SK-N-SH (cell line): ENCODE results near the gene SMIM29. TPM values are rescaled to one million over a fixed set of nuclear protein-coding genes. Genes with fewer than 3 reads are reported as not detected.
"Not testable (repeated sequence)": the region's sequence is repeated elsewhere in the genome, so short reads cannot be mapped to it uniquely, and the experiment has no call there.

Experiments
- CTCF ChIA-PET: fragments of 300-600, 350-600 bp; formaldehyde crosslinking; extraction: SDS; loops from one replicate; lab custom pipeline; 2021; lab: Yijun Ruan, JAX
- POLR2A ChIA-PET: fragments of 350-600 bp; sonication (Branson Sonifier 250); formaldehyde crosslinking; extraction: SDS; loops from one replicate; lab custom pipeline; 2020; ENCODE audit warnings: antibody characterized with exemption, inconsistent platforms; lab: Yijun Ruan, JAX
- DNase-seq: peaks from one replicate; pipeline ENCODE4 v3.0.0; 2012
- H2AFZ ChIP-seq: fragments of 200-600 bp; sonication (generic); 2 replicates; pipeline ENCODE4 v1.8.1; 2016; ENCODE audit warnings: antibody characterized with exemption, mild to moderate bottlenecking, low read depth
- H3F3A ChIP-seq: fragments of 200-600 bp; sonication (generic); replicated peaks from 2 replicates; pipeline ENCODE3; 2016; ENCODE audit warnings: antibody characterized with exemption, mild to moderate bottlenecking; ENCODE audit not compliant: insufficient read depth
- H3K27ac ChIP-seq, 2 experiments: fragments of 200-500 bp in 1 of 2; fragments of 200-600 bp in 1 of 2; sonication (Bioruptor generic) in 1 of 2; sonication (generic), shearing (Covaris generic) in 1 of 2; 2 replicates each; pipeline versions ENCODE4 v1.5.1 to v1.6.1; 2014 to 2016; ENCODE audit warnings: low read depth in 2 of 2, inconsistent platforms in 1 of 2, low read length in 1 of 2, mild to moderate bottlenecking in 1 of 2, mixed read lengths in 1 of 2
- H3K27me3 ChIP-seq: fragments of 200-600 bp; sonication (generic), shearing (Covaris generic); 2 replicates; pipeline ENCODE4 v1.6.1; 2016; ENCODE audit warnings: mixed run types; ENCODE audit not compliant: insufficient read depth
- H3K36me3 ChIP-seq, 2 experiments: fragments of 200-500 bp in 1 of 2; fragments of 200-600 bp in 1 of 2; sonication (Bioruptor generic) in 1 of 2; sonication (generic) in 1 of 2; replicated peaks in 1 of 2; 2 replicates each; pipeline versions ENCODE3 to v1.5.1; 2014 to 2016; ENCODE audit warnings: low read length in 1 of 2, mild to moderate bottlenecking in 1 of 2; ENCODE audit not compliant: insufficient read depth in 2 of 2, control insufficient read depth in 1 of 2
- H3K4me1 ChIP-seq, 2 experiments: fragments of 200-500 bp in 1 of 2; fragments of 200-600 bp in 1 of 2; sonication (Bioruptor generic) in 1 of 2; sonication (generic), shearing (Covaris generic) in 1 of 2; 2 replicates each; pipeline versions ENCODE4 v1.5.1 to v1.6.1; 2014 to 2016; ENCODE audit warnings: low read depth in 1 of 2, low read length in 1 of 2, mixed run types in 1 of 2; ENCODE audit not compliant: insufficient read depth in 2 of 2, control insufficient read depth in 1 of 2
- H3K4me2 ChIP-seq: fragments of 200-600 bp; sonication (generic), shearing (Covaris generic); 2 replicates; pipeline ENCODE4 v1.6.1; 2017; ENCODE audit warnings: mixed run types
- H3K4me3 ChIP-seq, 2 experiments: fragments of 200-500 bp in 1 of 2; fragments of 200-600 bp in 1 of 2; sonication (Bioruptor generic) in 1 of 2; sonication (generic), shearing (Covaris generic) in 1 of 2; 2 replicates each; pipeline versions ENCODE4 v1.5.1 to v1.8.1; 2014 to 2016; ENCODE audit warnings: low read depth in 2 of 2, inconsistent platforms in 1 of 2, low read length in 1 of 2, mild to moderate bottlenecking in 1 of 2, mixed read lengths in 1 of 2, moderate library complexity in 1 of 2
- H3K79me2 ChIP-seq: fragments of 200-600 bp; sonication (generic); 2 replicates; pipeline ENCODE4 v1.8.1; 2017; ENCODE audit warnings: mild to moderate bottlenecking; ENCODE audit not compliant: insufficient read depth
- H3K9ac ChIP-seq: fragments of 200-600 bp; sonication (generic); 2 replicates; pipeline ENCODE4 v1.6.1; 2017; ENCODE audit warnings: mixed run types
- H3K9me2 ChIP-seq: fragments of 200-600 bp; sonication (generic); 2 replicates; pipeline ENCODE4 v1.6.1; 2017; ENCODE audit warnings: mixed run types
- H3K9me3 ChIP-seq: fragments of 200-600 bp; sonication (generic); 2 replicates; pipeline ENCODE4 v1.6.1; 2017; ENCODE audit warnings: mixed run types, mild to moderate bottlenecking, moderate library complexity
- H4K20me1 ChIP-seq: fragments of 200-600 bp; sonication (generic); 2 replicates; pipeline ENCODE4 v1.6.1; 2017; ENCODE audit warnings: mild to moderate bottlenecking, mixed run types; ENCODE audit not compliant: insufficient read depth
- CHD2 ChIP-seq: fragments of 150-350 bp; IDR thresholded peaks from 2 replicates; pipeline ENCODE4 v1.6.1; 2018; ENCODE audit warnings: low read length; ENCODE audit not compliant: partially characterized antibody
- ELF1 ChIP-seq: IDR thresholded peaks from 2 replicates; pipeline ENCODE4 v1.4.0; 2012
- EZH2phosphoT487 ChIP-seq: fragments of 200-600 bp; sonication (generic); IDR thresholded peaks from 2 replicates; pipeline ENCODE4 v1.6.1; 2017; ENCODE audit warnings: low read depth, mixed run types, mild to moderate bottlenecking, antibody characterized with exemption, moderate library complexity, borderline replicate concordance
- FOSL2 ChIP-seq: IDR thresholded peaks from 2 replicates; pipeline ENCODE4 v1.4.0; 2012; ENCODE audit warnings: low read depth, mild to moderate bottlenecking, moderate library complexity, borderline replicate concordance
- FOXJ3 ChIP-seq: sonication (generic); formaldehyde crosslinking; IDR thresholded peaks from 2 replicates; pipeline ENCODE4 v1.5.1; 2020; ENCODE audit warnings: mild to moderate bottlenecking, missing genetic modification reagents
- FOXM1 ChIP-seq: IDR thresholded peaks from 2 replicates; pipeline ENCODE4 v1.4.0; 2012; ENCODE audit warnings: low read depth, mild to moderate bottlenecking
- JUND ChIP-seq: IDR thresholded peaks from 2 replicates; pipeline ENCODE4 v1.4.0; 2012
- MAX ChIP-seq: IDR thresholded peaks from 2 replicates; pipeline ENCODE4 v1.4.0; 2012; ENCODE audit warnings: low read depth
- POLR2AphosphoS5 ChIP-seq: IDR thresholded peaks from 2 replicates; pipeline ENCODE4 v1.6.1; 2012; ENCODE audit warnings: low read depth, low read length
- RAD21 ChIP-seq: IDR thresholded peaks from 2 replicates; pipeline ENCODE4 v1.6.1; 2012; ENCODE audit warnings: mild to moderate bottlenecking, low read length
- REST ChIP-seq: IDR thresholded peaks from 2 replicates; pipeline ENCODE4 v1.6.1; 2012; ENCODE audit warnings: mild to moderate bottlenecking, low read depth, low read length, moderate library complexity
- TCF12 ChIP-seq: IDR thresholded peaks from 2 replicates; pipeline ENCODE4 v1.4.0; 2012
- USF2 ChIP-seq: fragments of 150-350 bp; IDR thresholded peaks from 2 replicates; pipeline ENCODE4 v1.6.1; 2017; ENCODE audit warnings: antibody characterized with exemption, low read length, low read depth, borderline replicate concordance
- YY1 ChIP-seq: IDR thresholded peaks from 2 replicates; pipeline ENCODE4 v1.4.0; 2012; ENCODE audit warnings: low read depth, mild to moderate bottlenecking
- ZBTB33 ChIP-seq: IDR thresholded peaks from 2 replicates; pipeline ENCODE4 v1.4.0; 2012; ENCODE audit warnings: low read depth, borderline replicate concordance
- WGBS: methylation state at CpG from one replicate; pipeline ENCODE4 v1.1.6; 2017; ENCODE audit warnings: low lambda C conversion rate; 5-methylcytosine and 5-hydroxymethylcytosine counted together
- polyA plus RNA-seq, 3 experiments: library from polyadenylated mRNA; depleted of rRNA; stranded (reverse); fragments of >200 nt; gene quantifications; 2 replicates each; pipeline ENCODE4 v1.2.3, GENCODE V29; 2012

Gene SMIM29
- polyA plus RNA-seq, 1 of the 3 experiments (the other 2 are of a cell fraction), result 50.2 TPM

- TF ChIP-seq ZBTB33, result no peak
- no peak for TF ChIP-seq FOXJ3 (CRISPR knock-in tag)
- TF ChIP-seq CHD2, result no peak
- no peak for TF ChIP-seq JUND
- no peak for TF ChIP-seq TCF12
- no peak for TF ChIP-seq RAD21
These were observed 10.8 kb upstream of the SMIM29 start (continued) for GRCh38 chr6:34259529-34260069.

- H3F3A ChIP-seq, H3K4me3 ChIP-seq, H3K27ac ChIP-seq, DNase-seq, POLR2A ChIA-PET, H3K9ac ChIP-seq, H2AFZ ChIP-seq, H3K4me2 ChIP-seq, H3K9me3 ChIP-seq, CTCF ChIA-PET, H3K4me1 ChIP-seq, H3K27me3 ChIP-seq, H3K36me3 ChIP-seq, H4K20me1 ChIP-seq, H3K9me2 ChIP-seq: not testable (repeated sequence)
- 32% methylated on average over 2 of the region's 2 CpGs for WGBS
- peaks cover 18% of the 10 kb centered on the region; the same call in 1 of the 2 replicates for H3K79me2 ChIP-seq
These were observed 3.6 kb upstream of the SMIM29 start for GRCh38 chr6:34252395-34252794.

- WGBS, result 50% methylated on average over 16 of the region's 18 CpGs
- Histone ChIP-seq H3K9ac (peak overlapping the region; percentile 72), H3K9me2 (no peaks in the 10 kb centered on the region)
- TF ChIP-seq JUND (no peak), FOSL2 (no peak), FOXJ3 (CRISPR knock-in tag) (no peak), ELF1 (no peak), EZH2phosphoT487 (no peak), REST (no peak), MAX (no peak), FOXM1 (no peak), POLR2AphosphoS5 (no peak), YY1 (no peak), USF2 (no peak)
- TF ChIP-seq, all 33 proteins: peak for 0
- H3K4me2 ChIP-seq, result peak overlapping the region; percentile 76
- H3K27ac ChIP-seq, result peak overlapping the region; percentile 54 to 78; a peak in 2 of 4 replicates
- no peak for DNase-seq
- ChIA-PET CTCF (interaction anchor here (0.6 to 5.6 kb wide), 41 partner anchors 8 to 451 kb away, joined by 3 to 56 read pairs (median 4); partner anchors contain the start of genes HMGA1, NUDT3 and RPS10), POLR2A (interaction anchor here (0.6 to 2.3 kb wide), 8 partner anchors 8 to 177 kb away, joined by 3 to 9 read pairs (median 4); partner anchors contain the start of gene HMGA1)
- peak overlapping the region; percentile 72 to 89 for H3K4me3 ChIP-seq
- no peaks in the 10 kb centered on the region for H4K20me1 ChIP-seq
- no peaks in the 10 kb centered on the region for H3K27me3 ChIP-seq
- no peaks in the 10 kb centered on the region for H3K36me3 ChIP-seq
- H3K79me2 ChIP-seq, result peaks cover 28% of the 10 kb centered on the region
- peaks cover 19 to 21% of the 10 kb centered on the region in 2 experiments; a peak in 3 of 4 replicates for H3K4me1 ChIP-seq
- no peaks in the 10 kb centered on the region for H3K9me3 ChIP-seq
- peaks cover 16% of the 10 kb centered on the region for H3F3A ChIP-seq
- peak overlapping the region; percentile 80 for H2AFZ ChIP-seq
These were observed 859 bp upstream of the SMIM29 start for GRCh38 chr6:34249469-34250261.
